Natural killer cell (primary cell): ENCODE measurements around the gene CDH18. TPM values are rescaled to one million over a fixed set of nuclear protein-coding genes. Genes with fewer than 3 reads are reported as not detected.

Source experiments
- ATAC-seq, 3 donors: fragments of 150-1000 bp in 2 of 3; fragments of 200-7000 bp in 1 of 3; cut with Tn5 transposase; 1 replicate in 1 of 3; 2 replicates in 2 of 3; pipeline ENCODE4 v1.10.0; 2021; ENCODE audit warnings: mild to moderate bottlenecking in 2 of 3, moderate library complexity in 2 of 3
- DNase-seq, 2 donors: peaks; one replicate each; pipeline versions ENCODE4 v3.0.0 to v3.0.0-alpha.2; 2013 to 2021; ENCODE audit warnings: mixed read lengths in 1 of 2
- H3K27ac ChIP-seq: one replicate; pipeline ENCODE4 v1.5.1; 2013; ENCODE audit warnings: mild to moderate bottlenecking, low read length
- H3K27me3 ChIP-seq: one replicate; pipeline ENCODE4 v1.6.1; 2013; ENCODE audit warnings: low read length; ENCODE audit not compliant: control insufficient read depth, insufficient read depth
- H3K36me3 ChIP-seq: one replicate; pipeline ENCODE4 v1.6.1; 2013; ENCODE audit warnings: low read length; ENCODE audit not compliant: control insufficient read depth, insufficient read depth
- H3K4me1 ChIP-seq: one replicate; pipeline ENCODE4 v1.6.1; 2013; ENCODE audit warnings: low read length; ENCODE audit not compliant: control insufficient read depth, insufficient read depth
- H3K4me3 ChIP-seq: one replicate; pipeline ENCODE4 v1.5.1; 2013; ENCODE audit warnings: low read length
- H3K9me3 ChIP-seq: one replicate; pipeline ENCODE4 v1.6.1; 2013; ENCODE audit warnings: low read length; ENCODE audit not compliant: control insufficient read depth, insufficient read depth
- H3K27ac Mint-ChIP-seq, 2 donors: one replicate each; pipeline ENCODE4 v1.8.0; 2022; ENCODE audit warnings: mild to moderate bottlenecking in 2 of 2, mixed read lengths in 2 of 2, moderate library complexity in 1 of 2
- H3K27me3 Mint-ChIP-seq, 2 donors: one replicate each; pipeline ENCODE4 v1.8.0; 2022; ENCODE audit warnings: low read depth in 2 of 2, mixed read lengths in 2 of 2
- H3K36me3 Mint-ChIP-seq: one replicate; pipeline ENCODE4 v1.8.0; 2022; ENCODE audit warnings: mixed read lengths
- H3K4me1 Mint-ChIP-seq, 2 donors: one replicate each; pipeline ENCODE4 v1.8.0; 2022; ENCODE audit warnings: mixed read lengths in 2 of 2
- H3K4me3 Mint-ChIP-seq: one replicate; pipeline ENCODE4 v1.8.0; 2022; ENCODE audit warnings: mild to moderate bottlenecking, moderate library complexity, mixed read lengths
- H3K9me3 Mint-ChIP-seq, 2 donors: one replicate each; pipeline ENCODE4 v1.8.0; 2022; ENCODE audit warnings: mixed read lengths in 2 of 2
- WGBS: methylation state at CpG from one replicate; pipeline ENCODE4 v1.1.7; 2013; ENCODE audit warnings: missing lambda C conversion rate; ENCODE audit not compliant: insufficient coverage; 5-methylcytosine and 5-hydroxymethylcytosine counted together
- intact Hi-C: fragments of 100-400 bp; cut with micrococcal nuclease; formaldehyde crosslinking; loops from one replicate; pipeline ENCODE4 v1.14.2; 2022
- total RNA-seq, 4 donors: library from RNA; stranded (reverse); fragments of 120-200 nt in 1 of 4; gene quantifications; one replicate each; pipeline versions ENCODE4 v1.2.3 to v1.2.4, GENCODE V29; 2013 to 2022
- TF ChIP-seq, protein P1 (sequence below): fragments of 200-600 bp; IDR thresholded peaks from one replicate; pipeline ENCODE4 v1.8.0; 2022; ENCODE audit warnings: antibody characterized with exemption

CDH18 gene
- total RNA-seq, 3 donors from 2014 or later (not counting 1 experiment from before 2014, with no cell fraction given), result not detected

GRCh38 chr5:19975795-19976194, 12.2 kb downstream of the CDH18 start:
- Histone ChIP-seq H3K4me1 (no peaks in the 10 kb centered on the region), H3K27me3 (no peaks in the 10 kb centered on the region), H3K27ac (no peak overlapping the region), H3K4me3 (no peak overlapping the region), H3K36me3 (no peaks in the 10 kb centered on the region), H3K9me3 (no peaks in the 10 kb centered on the region)
- H3K4me3 Mint-ChIP-seq, result no peak overlapping the region
- H3K4me1 Mint-ChIP-seq, result no peaks in the 10 kb centered on the region
- no peak for DNase-seq
- peaks cover 27 to 33% of the 10 kb centered on the region in 2 donors for H3K9me3 Mint-ChIP-seq
- H3K27me3 Mint-ChIP-seq, result no peaks in the 10 kb centered on the region
- ATAC-seq, result no peak
- WGBS, result 82% methylated on average over 4 of the region's 4 CpGs
- TF ChIP-seq, protein P1, sequence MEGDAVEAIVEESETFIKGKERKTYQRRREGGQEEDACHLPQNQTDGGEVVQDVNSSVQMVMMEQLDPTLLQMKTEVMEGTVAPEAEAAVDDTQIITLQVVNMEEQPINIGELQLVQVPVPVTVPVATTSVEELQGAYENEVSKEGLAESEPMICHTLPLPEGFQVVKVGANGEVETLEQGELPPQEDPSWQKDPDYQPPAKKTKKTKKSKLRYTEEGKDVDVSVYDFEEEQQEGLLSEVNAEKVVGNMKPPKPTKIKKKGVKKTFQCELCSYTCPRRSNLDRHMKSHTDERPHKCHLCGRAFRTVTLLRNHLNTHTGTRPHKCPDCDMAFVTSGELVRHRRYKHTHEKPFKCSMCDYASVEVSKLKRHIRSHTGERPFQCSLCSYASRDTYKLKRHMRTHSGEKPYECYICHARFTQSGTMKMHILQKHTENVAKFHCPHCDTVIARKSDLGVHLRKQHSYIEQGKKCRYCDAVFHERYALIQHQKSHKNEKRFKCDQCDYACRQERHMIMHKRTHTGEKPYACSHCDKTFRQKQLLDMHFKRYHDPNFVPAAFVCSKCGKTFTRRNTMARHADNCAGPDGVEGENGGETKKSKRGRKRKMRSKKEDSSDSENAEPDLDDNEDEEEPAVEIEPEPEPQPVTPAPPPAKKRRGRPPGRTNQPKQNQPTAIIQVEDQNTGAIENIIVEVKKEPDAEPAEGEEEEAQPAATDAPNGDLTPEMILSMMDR, result no peak
- intact Hi-C loops, result no loop called here
- H3K27ac Mint-ChIP-seq, result no peak overlapping the region
- H3K36me3 Mint-ChIP-seq, result peaks cover 11% of the 10 kb centered on the region

GRCh38 chr5:19960451-19960850, 27.5 kb downstream of the CDH18 start:
- no peaks in the 10 kb centered on the region for H3K36me3 ChIP-seq
- no peaks in the 10 kb centered on the region for H3K4me1 ChIP-seq
- no peak for DNase-seq
- H3K27me3 ChIP-seq, result no peaks in the 10 kb centered on the region
- H3K27ac ChIP-seq, result no peak overlapping the region
- no peak overlapping the region for H3K4me3 Mint-ChIP-seq
- H3K9me3 ChIP-seq, result peaks cover 7% of the 10 kb centered on the region
- TF ChIP-seq, protein P1, result no peak
- intact Hi-C loops, result no loop called here
- H3K4me1 Mint-ChIP-seq, result no peaks in the 10 kb centered on the region
- H3K9me3 Mint-ChIP-seq, result peaks cover 2 to 15% of the 10 kb centered on the region in 2 donors
- WGBS, result no CpG with 5 or more reads among the region's 11 CpGs
- H3K27me3 Mint-ChIP-seq, result no peaks in the 10 kb centered on the region
- ATAC-seq, result no peak
- no peaks in the 10 kb centered on the region for H3K36me3 Mint-ChIP-seq
- H3K4me3 ChIP-seq, result no peak overlapping the region
- H3K27ac Mint-ChIP-seq, result no peak overlapping the region

DNA sequence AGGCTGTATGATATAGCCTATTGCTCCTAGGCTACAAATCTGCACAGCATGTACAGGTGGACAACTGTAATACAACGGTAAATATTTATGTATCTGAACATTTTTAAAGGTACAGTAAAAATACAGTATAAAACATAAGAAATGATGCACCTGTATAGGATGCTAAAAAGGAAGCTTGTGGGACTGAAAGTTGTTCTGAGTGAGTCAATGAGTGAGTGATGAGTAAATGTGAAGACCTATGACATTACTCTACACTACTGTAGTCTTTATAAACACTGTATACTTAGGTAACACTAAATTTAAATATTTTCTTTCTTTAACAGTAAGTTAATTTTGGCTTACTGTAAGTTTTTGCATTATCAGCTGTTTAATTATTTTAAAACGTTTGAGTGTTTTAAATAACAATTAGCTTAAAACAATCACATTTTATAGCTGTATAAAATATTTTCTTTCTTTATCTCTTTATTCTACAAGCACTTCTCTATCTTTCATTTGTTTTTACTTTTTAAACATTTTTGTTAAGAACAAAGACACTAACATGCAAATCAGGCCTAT, 28.1 kb downstream of the CDH18 start:
- TF ChIP-seq, protein P1, result no peak
- no peaks in the 10 kb centered on the region for H3K27me3 ChIP-seq
- Mint-ChIP-seq H3K27me3 (no peaks in the 10 kb centered on the region), H3K4me3 (no peak overlapping the region), H3K4me1 (no peaks in the 10 kb centered on the region), H3K9me3 (peaks cover 2 to 16% of the 10 kb centered on the region in 2 donors), H3K36me3 (no peaks in the 10 kb centered on the region), H3K27ac (no peak overlapping the region)
- no peaks in the 10 kb centered on the region for H3K4me1 ChIP-seq
- no CpG with 5 or more reads among the region's 2 CpGs for WGBS
- H3K27ac ChIP-seq, result no peak overlapping the region
- ATAC-seq (no peak), DNase-seq (no peak)
- H3K36me3 ChIP-seq, result no peaks in the 10 kb centered on the region
- H3K9me3 ChIP-seq, result peaks cover 7% of the 10 kb centered on the region
- no peak overlapping the region for H3K4me3 ChIP-seq
- intact Hi-C loops, result no loop called here

- intact Hi-C loops, result no loop called here
- H3K27me3 ChIP-seq, result no peaks in the 10 kb centered on the region
- H3K9me3 ChIP-seq, result no peaks in the 10 kb centered on the region
- Mint-ChIP-seq H3K27ac (no peak overlapping the region), H3K9me3 (peaks cover 5 to 6% of the 10 kb centered on the region in 2 donors), H3K36me3 (no peaks in the 10 kb centered on the region), H3K4me1 (no peaks in the 10 kb centered on the region), H3K4me3 (no peak overlapping the region), H3K27me3 (no peaks in the 10 kb centered on the region)
- no peaks in the 10 kb centered on the region for H3K4me1 ChIP-seq
- H3K4me3 ChIP-seq, result no peak overlapping the region
- ATAC-seq, result no peak
- no peak for DNase-seq
- H3K36me3 ChIP-seq, result no peaks in the 10 kb centered on the region
- H3K27ac ChIP-seq, result no peak overlapping the region
- TF ChIP-seq, protein P1, result no peak
Measured at GRCh38 chr5:19950897-19951296, 37.1 kb downstream of the CDH18 start.
